ENCODE data around the gene RAB10. TPM values are rescaled to one million over a fixed set of nuclear protein-coding genes. Genes with fewer than 3 reads are reported as not detected.

The RAB10 gene
- total and polyA plus RNA-seq, 9 of the 15 experiments (the other 6 are each of a cell fraction or from before 2014, with no cell fraction given) = 25.1 to 214 (median 157) TPM

DNA sequence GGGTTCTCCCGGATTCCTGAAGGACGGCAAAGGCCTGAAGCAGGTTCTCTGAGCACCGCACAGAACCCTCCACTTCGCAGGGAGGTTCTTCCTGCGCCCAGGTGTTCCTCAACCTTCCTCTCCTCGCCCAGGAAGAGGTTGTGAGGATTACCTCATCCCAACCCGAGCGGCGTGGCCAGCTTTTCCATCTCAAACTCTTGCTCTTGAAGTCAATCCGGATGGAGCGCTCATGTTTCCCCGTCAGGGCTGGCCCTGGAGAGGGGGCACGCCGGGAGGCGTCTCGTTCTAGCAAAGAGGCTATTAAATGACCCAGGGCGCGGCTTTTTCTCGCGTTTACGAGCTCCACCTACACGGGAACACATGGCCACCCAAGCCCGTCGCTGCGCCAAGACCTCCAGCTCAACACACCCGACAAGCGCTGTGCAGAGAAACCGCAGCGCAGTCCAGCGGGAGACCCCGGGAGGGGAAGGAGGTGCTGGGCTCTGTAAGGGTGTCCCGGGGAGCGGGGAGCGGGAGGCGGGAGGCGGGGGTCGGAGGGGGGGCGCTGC is 540 bp upstream of the RAB10 start (continued):
- TF ChIP-seq, protein P1, sequence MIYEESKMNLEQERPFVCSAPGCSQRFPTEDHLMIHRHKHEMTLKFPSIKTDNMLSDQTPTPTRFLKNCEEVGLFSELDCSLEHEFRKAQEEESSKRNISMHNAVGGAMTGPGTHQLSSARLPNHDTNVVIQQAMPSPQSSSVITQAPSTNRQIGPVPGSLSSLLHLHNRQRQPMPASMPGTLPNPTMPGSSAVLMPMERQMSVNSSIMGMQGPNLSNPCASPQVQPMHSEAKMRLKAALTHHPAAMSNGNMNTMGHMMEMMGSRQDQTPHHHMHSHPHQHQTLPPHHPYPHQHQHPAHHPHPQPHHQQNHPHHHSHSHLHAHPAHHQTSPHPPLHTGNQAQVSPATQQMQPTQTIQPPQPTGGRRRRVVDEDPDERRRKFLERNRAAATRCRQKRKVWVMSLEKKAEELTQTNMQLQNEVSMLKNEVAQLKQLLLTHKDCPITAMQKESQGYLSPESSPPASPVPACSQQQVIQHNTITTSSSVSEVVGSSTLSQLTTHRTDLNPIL (CRISPR knock-in tag; IDR thresholded peaks at IDR 0.05) = no peak
- TF ChIP-seq IRF2 (CRISPR knock-in tag; IDR thresholded peaks at IDR 0.05) (no peak), CHCHD3 (CRISPR knock-in tag; IDR thresholded peaks at IDR 0.05) (no peak), USF1 (CRISPR knock-in tag; IDR thresholded peaks at IDR 0.05) (no peak), TAF9B (IDR thresholded peaks at IDR 0.05; ENCODE audit: partially characterized antibody) (peak; percentile 19), TOE1 (IDR thresholded peaks at IDR 0.05; ENCODE audit: borderline replicate concordance) (0 out of 2 replicates have a peak, but pooled peaks have one; percentile 19), TOE1 (CRISPR knock-in tag; IDR thresholded peaks at IDR 0.05; ENCODE audit: borderline replicate concordance, low read depth) (no peak), SMARCA5 (IDR thresholded peaks at IDR 0.05) (no peak), ELF1 (tag; IDR thresholded peaks at IDR 0.05) (no peak), ZNF780A (CRISPR knock-in tag; IDR thresholded peaks at IDR 0.05) (no peak), MTA2 (IDR thresholded peaks at IDR 0.05; ENCODE audit: low read depth) (no peak), SMARCA4 (IDR thresholded peaks at IDR 0.05) (peak; percentile 41; the same call in 1 of the 2 replicates), KAT8 (IDR thresholded peaks at IDR 0.05; ENCODE audit: low read depth) (no peak), SIRT6 (IDR thresholded peaks at IDR 0.05; ENCODE audit: low read depth, low read length) (no peak), PURB (CRISPR knock-in tag; IDR thresholded peaks at IDR 0.05; ENCODE audit: low read depth) (no peak), SIX5 (IDR thresholded peaks at IDR 0.05; ENCODE audit: borderline replicate concordance in 1 of 2, insufficient read depth in 1 of 2, low read depth in 1 of 2, low read length in 2 of 2) (no peak), CUX1 (CRISPR knock-in tag; IDR thresholded peaks at IDR 0.05) (no peak)
- TF ChIP-seq, protein P2, sequence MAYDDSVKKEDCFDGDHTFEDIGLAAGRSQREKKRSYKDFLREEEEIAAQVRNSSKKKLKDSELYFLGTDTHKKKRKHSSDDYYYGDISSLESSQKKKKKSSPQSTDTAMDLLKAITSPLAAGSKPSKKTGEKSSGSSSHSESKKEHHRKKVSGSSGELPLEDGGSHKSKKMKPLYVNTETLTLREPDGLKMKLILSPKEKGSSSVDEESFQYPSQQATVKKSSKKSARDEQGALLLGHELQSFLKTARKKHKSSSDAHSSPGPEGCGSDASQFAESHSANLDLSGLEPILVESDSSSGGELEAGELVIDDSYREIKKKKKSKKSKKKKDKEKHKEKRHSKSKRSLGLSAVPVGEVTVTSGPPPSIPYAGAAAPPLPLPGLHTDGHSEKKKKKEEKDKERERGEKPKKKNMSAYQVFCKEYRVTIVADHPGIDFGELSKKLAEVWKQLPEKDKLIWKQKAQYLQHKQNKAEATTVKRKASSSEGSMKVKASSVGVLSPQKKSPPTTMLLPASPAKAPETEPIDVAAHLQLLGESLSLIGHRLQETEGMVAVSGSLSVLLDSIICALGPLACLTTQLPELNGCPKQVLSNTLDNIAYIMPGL (CRISPR knock-in tag; IDR thresholded peaks at IDR 0.05) = no peak
